IPS-20b (cell line): Measurements from ENCODE around the gene SLC43A2.

Experiments
- H3K27ac ChIP-seq: one replicate; pipeline ENCODE4 v1.5.1; 2013; ENCODE audit warnings: low read length
- H3K27me3 ChIP-seq: 2 replicates; pipeline ENCODE4 v1.6.1; 2013; ENCODE audit warnings: mild to moderate bottlenecking, low read length, inconsistent platforms; ENCODE audit not compliant: insufficient read depth
- H3K36me3 ChIP-seq: 2 replicates; pipeline ENCODE4 v1.6.1; 2013; ENCODE audit warnings: low read depth, mild to moderate bottlenecking, inconsistent platforms, low read length, moderate library complexity; ENCODE audit not compliant: insufficient read depth
- H3K4me1 ChIP-seq: 2 replicates; pipeline ENCODE4 v1.6.1; 2013; ENCODE audit warnings: mild to moderate bottlenecking, control low read depth, inconsistent platforms, low read length, moderate library complexity; ENCODE audit not compliant: insufficient read depth
- H3K4me3 ChIP-seq: 2 replicates; pipeline ENCODE4 v1.5.1; 2013; ENCODE audit warnings: mild to moderate bottlenecking, low read length, inconsistent platforms
- H3K9ac ChIP-seq: 2 replicates; pipeline ENCODE4 v1.6.1; 2013; ENCODE audit warnings: low read depth, mild to moderate bottlenecking, inconsistent platforms, low read length, moderate library complexity
- H3K9me3 ChIP-seq: 2 replicates; pipeline ENCODE4 v1.6.1; 2013; ENCODE audit warnings: mild to moderate bottlenecking, low read depth, low read length, inconsistent platforms; ENCODE audit not compliant: insufficient read depth

Gene SLC43A2

GRCh38 chr17:1628856-1629503 is 346 bp upstream of the SLC43A2 start:
- peaks cover 4% of the 10 kb centered on the region for H3K4me1 ChIP-seq
- H3K27ac ChIP-seq: no peak overlapping the region
- peak overlapping the region; percentile 81 for H3K4me3 ChIP-seq
- H3K9me3 ChIP-seq: no peaks in the 10 kb centered on the region
- H3K27me3 ChIP-seq: peaks cover 24% of the 10 kb centered on the region
- H3K9ac ChIP-seq: peak overlapping the region; percentile 72; the same call in 1 of the 2 replicates
- H3K36me3 ChIP-seq: no peaks in the 10 kb centered on the region

GRCh38 chr17:1627182-1627981 is 1.3 kb downstream of the SLC43A2 start:
- H3K9ac ChIP-seq: peak overlapping the region; percentile 90; the same call in 1 of the 2 replicates
- H3K27ac ChIP-seq: no peak overlapping the region
- H3K9me3 ChIP-seq: no peaks in the 10 kb centered on the region
- H3K27me3 ChIP-seq: peaks cover 24% of the 10 kb centered on the region
- peaks cover 4% of the 10 kb centered on the region for H3K4me1 ChIP-seq
- no peaks in the 10 kb centered on the region for H3K36me3 ChIP-seq
- H3K4me3 ChIP-seq: peak overlapping the region; percentile 81

DNA sequence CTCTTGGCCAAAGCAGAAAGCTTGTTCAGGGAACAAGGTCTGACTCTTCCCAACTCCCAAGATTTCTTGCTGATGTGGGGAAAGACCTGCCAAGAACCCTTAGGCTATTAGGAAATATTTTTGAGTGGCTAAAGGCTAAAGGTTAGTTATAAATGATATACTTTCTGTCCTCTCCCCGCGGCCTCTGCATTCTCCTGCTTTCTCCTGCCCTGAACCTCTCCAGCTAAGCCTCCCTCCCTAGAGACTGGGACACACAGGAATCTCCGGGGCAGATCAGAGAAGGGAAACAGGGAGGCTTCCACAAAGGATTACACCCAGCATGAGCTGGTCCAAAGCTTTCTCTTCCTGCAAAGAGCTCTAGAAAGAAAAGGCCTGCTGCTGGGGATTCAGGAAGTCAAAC is 2.3 kb downstream of the SLC43A2 start:
- peaks cover 24% of the 10 kb centered on the region for H3K27me3 ChIP-seq
- H3K9ac ChIP-seq: no peak overlapping the region
- no peak overlapping the region for H3K4me3 ChIP-seq
- no peaks in the 10 kb centered on the region for H3K36me3 ChIP-seq
- no peak overlapping the region for H3K27ac ChIP-seq
- peaks cover 4% of the 10 kb centered on the region for H3K4me1 ChIP-seq
- no peaks in the 10 kb centered on the region for H3K9me3 ChIP-seq

DNA sequence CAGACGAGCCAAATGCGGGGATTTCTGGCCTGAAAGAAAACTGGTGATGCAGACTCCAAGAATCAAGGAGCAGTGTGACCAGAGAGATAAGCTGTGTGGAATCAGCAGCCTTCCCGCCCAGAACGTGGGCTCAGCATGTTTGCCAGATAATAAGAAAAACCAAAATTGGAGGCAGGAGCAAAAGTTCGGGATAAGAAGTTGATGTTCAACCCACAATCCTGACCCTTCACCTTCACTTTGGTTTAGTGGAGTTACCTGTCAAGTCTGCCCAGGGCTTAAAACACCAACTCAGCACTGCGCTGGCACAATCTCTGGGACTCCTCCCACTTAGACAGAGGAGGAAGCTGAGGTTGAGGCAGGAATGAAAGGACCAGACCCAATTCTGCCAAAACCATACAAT is 3.1 kb downstream of the SLC43A2 start:
- Histone ChIP-seq H3K27ac (no peak overlapping the region), H3K36me3 (no peaks in the 10 kb centered on the region), H3K4me1 (peaks cover 4% of the 10 kb centered on the region), H3K27me3 (peaks cover 20% of the 10 kb centered on the region), H3K4me3 (no peak overlapping the region), H3K9me3 (no peaks in the 10 kb centered on the region), H3K9ac (no peak overlapping the region)

- Histone ChIP-seq H3K9ac (no peak overlapping the region), H3K4me1 (peaks cover 4% of the 10 kb centered on the region), H3K4me3 (no peak overlapping the region), H3K9me3 (no peaks in the 10 kb centered on the region), H3K27me3 (peaks cover 15% of the 10 kb centered on the region), H3K36me3 (no peaks in the 10 kb centered on the region), H3K27ac (no peak overlapping the region)
These were observed 3.6 kb downstream of the SLC43A2 start for GRCh38 chr17:1625053-1625452.

DNA sequence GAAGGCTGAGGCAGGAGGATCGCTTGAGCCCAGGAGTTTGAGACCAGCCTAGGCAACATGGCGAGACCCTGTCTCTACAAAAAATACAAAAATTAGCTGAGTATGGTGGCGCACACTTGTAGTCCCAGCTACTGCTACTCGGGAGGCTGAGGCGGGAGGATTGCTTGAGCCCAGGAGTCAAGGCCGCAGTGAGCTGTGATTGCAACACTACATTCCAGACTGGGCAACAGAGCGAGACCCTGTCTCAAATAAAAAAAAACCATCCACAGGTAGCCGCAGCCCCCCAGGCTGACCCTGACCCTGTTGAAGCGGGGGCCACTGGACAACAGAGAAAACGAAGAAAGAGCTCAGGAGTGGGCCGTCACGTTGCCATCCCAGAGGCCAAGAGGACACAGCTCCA is 4.0 kb downstream of the SLC43A2 start:
- Histone ChIP-seq H3K27ac (no peak overlapping the region), H3K4me3 (no peak overlapping the region), H3K9ac (no peak overlapping the region), H3K36me3 (no peaks in the 10 kb centered on the region), H3K9me3 (no peaks in the 10 kb centered on the region), H3K27me3 (peaks cover 11% of the 10 kb centered on the region), H3K4me1 (peaks cover 4% of the 10 kb centered on the region)

DNA sequence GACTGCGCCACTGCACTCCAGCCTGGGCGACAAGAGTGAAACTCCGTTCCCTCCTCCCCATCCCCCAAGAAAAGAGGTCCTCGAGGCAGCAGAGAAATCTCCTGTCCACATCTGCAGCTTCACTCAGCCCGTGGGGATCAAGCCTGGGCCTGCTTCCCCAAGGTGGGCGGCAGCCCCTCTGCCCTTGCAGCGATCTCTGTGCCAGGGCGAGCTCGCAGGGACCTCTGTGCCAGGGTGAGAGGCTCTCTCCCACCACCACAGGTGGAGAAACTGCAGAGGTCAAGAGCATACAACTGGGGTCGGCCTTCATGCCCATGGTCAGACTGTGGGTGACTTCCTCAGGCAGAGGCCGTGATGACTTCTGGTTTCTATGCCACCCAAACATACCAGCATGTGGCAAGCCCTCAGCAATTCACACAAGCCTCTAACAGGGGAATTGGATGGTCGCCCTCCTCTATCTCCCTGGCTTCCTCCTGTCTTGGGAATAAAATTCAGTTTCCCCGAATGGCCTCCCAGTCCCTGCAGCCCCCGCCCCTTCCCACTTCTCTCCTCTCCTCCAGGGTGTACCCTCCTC is 5.5 kb downstream of the SLC43A2 start:
- no peak overlapping the region for H3K9ac ChIP-seq

DNA sequence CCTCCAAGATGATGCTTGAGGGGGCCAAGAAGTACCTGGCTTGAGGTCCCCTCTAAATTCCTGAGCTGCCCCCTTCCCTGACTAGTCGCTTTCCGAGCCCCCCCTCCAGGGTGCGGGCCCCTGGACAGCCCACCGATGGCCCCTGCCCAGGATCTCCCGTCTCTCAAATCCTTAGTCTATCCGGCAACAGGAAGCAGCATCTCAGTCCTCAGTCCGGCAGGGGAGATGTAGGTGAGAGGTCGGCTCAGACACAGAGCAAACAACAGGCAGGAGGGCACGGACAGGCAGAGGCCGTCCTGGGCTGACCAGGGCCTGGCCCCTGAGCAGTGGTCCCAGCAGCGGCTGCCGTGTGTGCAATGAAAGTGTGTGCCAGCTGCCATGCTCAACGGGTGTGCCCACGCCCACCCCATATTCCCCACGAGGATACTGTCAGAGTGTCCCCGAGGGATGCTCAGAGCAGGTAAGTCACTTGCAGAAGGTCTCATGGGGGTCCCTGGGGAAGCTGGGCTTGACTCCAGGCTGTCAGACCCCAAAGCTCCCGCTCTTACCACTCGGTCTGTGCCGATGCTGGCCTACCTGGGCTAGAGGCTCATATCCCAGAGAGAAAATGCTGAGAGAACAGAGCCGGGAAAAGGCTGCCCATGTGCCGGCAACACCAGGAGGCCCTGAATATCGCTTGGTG is 7.2 kb downstream of the SLC43A2 start:
- H3K27ac ChIP-seq: no peak overlapping the region
- no peak overlapping the region for H3K9ac ChIP-seq
- no peaks in the 10 kb centered on the region for H3K9me3 ChIP-seq
- no peaks in the 10 kb centered on the region for H3K27me3 ChIP-seq
- H3K36me3 ChIP-seq: no peaks in the 10 kb centered on the region
- no peak overlapping the region for H3K4me3 ChIP-seq
- H3K4me1 ChIP-seq: no peaks in the 10 kb centered on the region; the same call in none of the 2 replicates

More for the DNA sequence above, 5.5 kb downstream of the SLC43A2 start:
- no peaks in the 10 kb centered on the region for H3K36me3 ChIP-seq
- H3K4me3 ChIP-seq: no peak overlapping the region
- H3K4me1 ChIP-seq: peaks cover 4% of the 10 kb centered on the region
- H3K27me3 ChIP-seq: peaks cover 7% of the 10 kb centered on the region
- no peak overlapping the region for H3K27ac ChIP-seq
- no peaks in the 10 kb centered on the region for H3K9me3 ChIP-seq

DNA sequence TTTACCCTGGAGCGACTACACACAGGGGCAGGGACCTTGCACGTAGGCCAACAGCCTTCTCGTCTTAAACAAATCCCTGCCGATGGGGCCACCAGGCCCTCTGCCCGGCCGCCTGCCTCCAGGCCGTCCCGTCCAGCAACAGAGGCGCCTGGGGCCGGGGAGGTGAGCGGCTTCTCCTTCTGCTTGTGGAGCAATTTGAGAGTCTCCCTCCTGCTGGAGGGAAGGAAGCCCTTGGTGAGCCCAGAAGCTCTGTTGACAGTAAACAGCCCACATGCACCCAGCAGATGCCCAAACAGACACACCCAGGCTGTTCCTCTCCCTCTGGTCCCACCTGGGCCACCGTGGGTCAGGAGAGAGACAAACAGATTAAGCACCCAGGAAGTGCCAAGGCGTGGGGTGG is 8.1 kb downstream of the SLC43A2 start:
- Histone ChIP-seq H3K4me1 (no peaks in the 10 kb centered on the region), H3K27ac (no peak overlapping the region), H3K9ac (no peak overlapping the region), H3K9me3 (no peaks in the 10 kb centered on the region), H3K27me3 (no peaks in the 10 kb centered on the region), H3K36me3 (no peaks in the 10 kb centered on the region), H3K4me3 (no peak overlapping the region)

DNA sequence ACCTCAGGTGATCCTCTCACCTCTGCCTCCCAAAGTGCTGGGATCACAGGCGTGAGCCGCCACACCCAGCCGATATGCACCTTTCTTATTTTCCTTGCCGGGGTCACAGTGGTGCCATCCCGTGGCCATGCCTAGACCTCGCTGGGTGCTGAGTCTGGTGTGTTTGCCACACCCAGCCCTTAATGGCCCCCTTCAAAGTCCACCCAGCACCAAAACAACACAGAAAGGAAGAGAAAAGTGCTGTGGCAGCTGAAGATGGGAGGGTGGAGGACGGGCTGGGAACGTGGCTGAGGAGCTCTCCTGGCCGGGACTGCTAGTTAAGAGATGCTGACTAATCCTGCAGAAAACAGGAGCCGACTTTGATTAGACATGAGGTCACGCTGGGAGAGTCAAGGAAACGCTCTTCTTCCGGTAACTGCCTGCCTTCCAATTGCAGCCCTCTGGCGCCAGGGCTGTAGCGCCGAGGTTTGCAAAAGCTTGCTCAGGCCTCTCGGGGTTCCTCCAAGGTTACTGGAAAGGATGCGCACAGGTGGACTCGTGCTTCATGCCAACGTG is 10.9 kb downstream of the SLC43A2 start:
- Histone ChIP-seq H3K4me1 (no peaks in the 10 kb centered on the region), H3K36me3 (no peaks in the 10 kb centered on the region), H3K9me3 (no peaks in the 10 kb centered on the region), H3K27ac (no peak overlapping the region), H3K27me3 (no peaks in the 10 kb centered on the region), H3K4me3 (no peak overlapping the region), H3K9ac (no peak overlapping the region)

GRCh38 chr17:1616101-1616500 is 12.5 kb downstream of the SLC43A2 start:
- H3K27ac ChIP-seq: no peak overlapping the region
- H3K9me3 ChIP-seq: no peaks in the 10 kb centered on the region
- H3K27me3 ChIP-seq: no peaks in the 10 kb centered on the region
- no peaks in the 10 kb centered on the region for H3K4me1 ChIP-seq
- no peak overlapping the region for H3K9ac ChIP-seq
- no peaks in the 10 kb centered on the region for H3K36me3 ChIP-seq
- no peak overlapping the region for H3K4me3 ChIP-seq
